Body of pancreas (tissue), 4 donors: Measurements from ENCODE around the gene SLC4A3.

Experiments
- CTCF ChIP-seq, 7 experiments: fragments of 450-650 bp in 4 of 7; fragments of 200-600 bp in 3 of 7; sonication (generic) in 3 of 7; IDR thresholded peaks; one replicate each; pipeline ENCODE4 v1.5.1; 2016 to 2019; ENCODE audit warnings: antibody characterized with exemption in 7 of 7
- POLR2A ChIP-seq, 3 donors: fragments of 450-650 bp; IDR thresholded peaks; one replicate each; pipeline ENCODE4 v1.6.1; 2016; ENCODE audit warnings: antibody characterized with exemption in 3 of 3, mild to moderate bottlenecking in 2 of 3

GRCh38 chr2:219645631-219646527, 18.4 kb downstream of the SLC4A3 start:
- TF ChIP-seq POLR2A (IDR thresholded peaks at IDR 0.05), result no peak
- TF ChIP-seq CTCF (IDR thresholded peaks at IDR 0.05), result no peak
